ENCODE data around the gene TLL2. TPM values are rescaled to one million over a fixed set of nuclear protein-coding genes. Genes with fewer than 3 reads are reported as not detected.

The TLL2 gene
- total RNA-seq, 1 donor from 2014 or later = 0.25 TPM

DNA sequence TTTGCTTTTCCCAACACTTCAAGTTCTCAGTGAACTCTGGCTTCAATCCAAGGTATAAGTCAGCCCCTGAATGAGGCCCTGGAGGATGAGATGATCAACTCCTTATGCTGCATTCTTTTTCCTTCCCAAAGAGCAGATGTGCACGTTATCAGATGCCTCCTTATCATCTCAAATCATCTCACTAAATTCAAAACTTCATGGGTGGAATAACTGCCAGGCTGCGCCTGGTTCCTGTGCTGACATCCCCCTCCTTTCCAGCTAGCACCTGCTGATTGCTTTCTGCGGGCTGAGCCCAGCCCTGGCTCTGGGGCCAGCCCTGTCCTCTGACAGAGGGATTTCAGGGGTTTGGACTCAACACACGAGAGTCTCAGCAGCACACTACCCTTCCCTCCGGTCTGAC lies 44.9 kb downstream of the TLL2 start:
- TF ChIP-seq POLR2AphosphoS5 (IDR thresholded peaks at IDR 0.05; ENCODE audit: insufficient read depth in 1 of 2, low read depth in 1 of 2) (no peak), POLR2A (IDR thresholded peaks at IDR 0.05) (no peak)
- TF ChIP-seq, protein P1, sequence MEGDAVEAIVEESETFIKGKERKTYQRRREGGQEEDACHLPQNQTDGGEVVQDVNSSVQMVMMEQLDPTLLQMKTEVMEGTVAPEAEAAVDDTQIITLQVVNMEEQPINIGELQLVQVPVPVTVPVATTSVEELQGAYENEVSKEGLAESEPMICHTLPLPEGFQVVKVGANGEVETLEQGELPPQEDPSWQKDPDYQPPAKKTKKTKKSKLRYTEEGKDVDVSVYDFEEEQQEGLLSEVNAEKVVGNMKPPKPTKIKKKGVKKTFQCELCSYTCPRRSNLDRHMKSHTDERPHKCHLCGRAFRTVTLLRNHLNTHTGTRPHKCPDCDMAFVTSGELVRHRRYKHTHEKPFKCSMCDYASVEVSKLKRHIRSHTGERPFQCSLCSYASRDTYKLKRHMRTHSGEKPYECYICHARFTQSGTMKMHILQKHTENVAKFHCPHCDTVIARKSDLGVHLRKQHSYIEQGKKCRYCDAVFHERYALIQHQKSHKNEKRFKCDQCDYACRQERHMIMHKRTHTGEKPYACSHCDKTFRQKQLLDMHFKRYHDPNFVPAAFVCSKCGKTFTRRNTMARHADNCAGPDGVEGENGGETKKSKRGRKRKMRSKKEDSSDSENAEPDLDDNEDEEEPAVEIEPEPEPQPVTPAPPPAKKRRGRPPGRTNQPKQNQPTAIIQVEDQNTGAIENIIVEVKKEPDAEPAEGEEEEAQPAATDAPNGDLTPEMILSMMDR (IDR thresholded peaks at IDR 0.05) = no peak
- no peaks in the 10 kb centered on the region for H3K4me1 ChIP-seq
- H3K9me3 ChIP-seq = no peaks in the 10 kb centered on the region
- no peak for DNase-seq (ENCODE audit: extremely low spot score in 2 of 2)
- no peaks in the 10 kb centered on the region for H3K36me3 ChIP-seq
- H3K27ac ChIP-seq = no peak overlapping the region
- H3K27me3 ChIP-seq = no peaks in the 10 kb centered on the region
- intact Hi-C loops (cut with DNase I) = no loop called here
- H3K4me3 ChIP-seq = no peak overlapping the region

DNA sequence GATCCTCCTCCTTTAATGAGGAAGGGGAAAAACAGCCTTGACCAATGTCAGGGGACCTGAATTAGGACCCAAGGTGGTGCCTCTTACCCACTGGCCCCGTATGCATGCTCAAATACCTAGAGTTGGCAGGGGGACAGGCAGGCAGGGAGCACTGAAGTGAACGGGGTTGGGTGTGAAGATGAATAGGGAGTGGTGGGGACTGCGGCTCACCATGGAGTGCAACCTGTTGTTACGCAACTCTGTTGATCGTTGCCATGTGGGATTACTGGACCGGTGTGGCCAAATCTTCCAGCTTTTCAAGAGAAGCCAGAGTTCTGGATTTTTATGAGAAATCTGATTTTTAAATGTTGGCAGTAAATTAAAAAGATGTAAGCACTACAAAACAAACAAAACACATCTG lies 48.1 kb downstream of the TLL2 start:
- H3K27ac ChIP-seq = no peak overlapping the region
- H3K4me3 ChIP-seq = no peak overlapping the region
- H3K27me3 ChIP-seq = no peaks in the 10 kb centered on the region
- no peaks in the 10 kb centered on the region for H3K4me1 ChIP-seq
- no peaks in the 10 kb centered on the region for H3K9me3 ChIP-seq
- intact Hi-C loops (cut with DNase I) = no loop called here
- H3K36me3 ChIP-seq = no peaks in the 10 kb centered on the region
- no peak for DNase-seq (ENCODE audit: extremely low spot score in 2 of 2)
- TF ChIP-seq, protein P1 (IDR thresholded peaks at IDR 0.05) = no peak
- TF ChIP-seq POLR2A (IDR thresholded peaks at IDR 0.05) (no peak), POLR2AphosphoS5 (IDR thresholded peaks at IDR 0.05; ENCODE audit: insufficient read depth in 1 of 2, low read depth in 1 of 2) (no peak)

DNA sequence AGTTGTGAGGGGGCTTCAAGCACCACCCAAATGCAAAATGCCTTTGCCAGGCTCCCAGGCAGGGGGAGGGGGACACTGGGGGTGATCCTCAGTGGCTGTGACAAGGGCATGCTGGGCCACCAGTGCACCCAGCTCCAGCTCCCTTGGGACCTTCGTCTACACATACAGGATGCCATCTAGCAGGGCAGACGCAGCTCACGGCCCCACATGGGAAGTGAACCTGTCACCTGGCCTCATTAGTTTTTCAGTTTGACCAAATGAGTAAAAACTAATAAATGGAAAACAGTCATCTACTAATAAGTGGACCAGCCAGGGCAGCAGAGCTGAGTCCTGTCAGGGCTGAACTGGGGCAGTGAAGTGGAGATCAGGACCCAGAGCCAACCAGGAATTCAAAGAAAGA lies 50.2 kb downstream of the TLL2 start:
- no peak overlapping the region for H3K27ac ChIP-seq
- no peaks in the 10 kb centered on the region for H3K4me1 ChIP-seq
- H3K36me3 ChIP-seq = no peaks in the 10 kb centered on the region
- no peaks in the 10 kb centered on the region for H3K27me3 ChIP-seq
- no peaks in the 10 kb centered on the region for H3K9me3 ChIP-seq
- no peak for DNase-seq (ENCODE audit: extremely low spot score in 2 of 2)
- H3K4me3 ChIP-seq = no peak overlapping the region
- TF ChIP-seq, protein P1 (IDR thresholded peaks at IDR 0.05) = no peak
- no peak for TF ChIP-seq POLR2A (IDR thresholded peaks at IDR 0.05)
- TF ChIP-seq POLR2AphosphoS5 (IDR thresholded peaks at IDR 0.05; ENCODE audit: insufficient read depth in 1 of 2, low read depth in 1 of 2) = no peak
- intact Hi-C loops (cut with DNase I) = no loop called here

DNA sequence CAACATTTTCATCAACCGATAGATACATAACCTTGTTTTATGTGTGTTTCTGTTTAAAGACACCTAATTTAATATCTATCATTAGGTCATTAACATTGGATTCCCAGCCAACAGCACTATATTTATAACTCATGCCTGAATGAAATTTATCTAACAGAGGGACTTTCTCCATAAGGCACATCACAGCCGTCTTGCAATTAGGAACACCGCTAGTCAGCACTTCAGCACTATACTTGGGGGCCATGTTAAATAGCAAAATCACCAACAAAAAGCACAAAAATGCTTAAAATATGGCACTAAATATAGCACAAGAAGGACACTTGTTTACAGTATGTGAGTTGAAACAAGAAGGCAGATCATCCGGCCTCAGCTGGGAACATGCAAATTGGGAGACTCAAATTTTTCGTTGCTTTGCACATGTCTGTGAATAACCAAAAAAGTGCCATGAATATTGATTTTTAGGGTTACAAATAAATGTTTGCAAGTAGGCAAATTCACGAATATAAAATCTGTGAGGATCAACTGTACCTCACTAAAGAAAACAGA lies 51.0 kb downstream of the TLL2 start:
- H3K4me1 ChIP-seq = no peaks in the 10 kb centered on the region
- intact Hi-C loops (cut with DNase I) = no loop called here
- H3K27ac ChIP-seq = no peak overlapping the region
- no peaks in the 10 kb centered on the region for H3K9me3 ChIP-seq
- no peak overlapping the region for H3K4me3 ChIP-seq
- no peak for DNase-seq (ENCODE audit: extremely low spot score in 2 of 2)
- TF ChIP-seq POLR2A (IDR thresholded peaks at IDR 0.05) (no peak), POLR2AphosphoS5 (IDR thresholded peaks at IDR 0.05; ENCODE audit: insufficient read depth in 1 of 2, low read depth in 1 of 2) (no peak)
- TF ChIP-seq, protein P1 (IDR thresholded peaks at IDR 0.05) = no peak
- no peaks in the 10 kb centered on the region for H3K27me3 ChIP-seq
- H3K36me3 ChIP-seq = no peaks in the 10 kb centered on the region

DNA sequence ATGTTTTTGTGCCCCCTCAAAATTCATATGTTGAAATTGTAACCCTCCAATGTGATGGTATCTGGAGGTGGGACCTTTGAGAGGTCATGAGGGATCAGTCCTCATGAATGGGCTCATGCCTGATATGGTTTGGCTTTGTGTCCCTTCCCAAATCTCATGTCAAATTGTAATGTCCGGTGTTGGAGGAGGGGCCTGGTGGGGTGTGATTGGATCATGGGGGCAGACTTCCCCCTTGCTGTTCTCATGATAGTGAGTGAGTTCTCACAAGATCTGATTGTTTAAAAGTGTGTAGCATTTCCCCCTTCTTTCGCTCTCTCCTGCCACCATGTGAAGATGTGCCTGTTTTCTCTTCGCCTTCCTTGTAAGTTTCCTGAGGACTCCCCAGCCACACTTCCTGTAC lies 53.4 kb downstream of the TLL2 start:
- intact Hi-C loops (cut with DNase I) = no loop called here
- TF ChIP-seq, protein P1 (IDR thresholded peaks at IDR 0.05) = no peak
- TF ChIP-seq POLR2AphosphoS5 (IDR thresholded peaks at IDR 0.05; ENCODE audit: insufficient read depth in 1 of 2, low read depth in 1 of 2) = no peak
- no peak for TF ChIP-seq POLR2A (IDR thresholded peaks at IDR 0.05)
- Histone ChIP-seq H3K9me3 (no peaks in the 10 kb centered on the region), H3K27me3 (no peaks in the 10 kb centered on the region), H3K4me1 (no peaks in the 10 kb centered on the region), H3K36me3 (no peaks in the 10 kb centered on the region), H3K4me3 (no peak overlapping the region), H3K27ac (no peak overlapping the region)
- peak in 1 of 2 donors; percentile 27 for DNase-seq (ENCODE audit: extremely low spot score in 2 of 2)
